ENCODE results near the gene POP4. TPM values are rescaled to one million over a fixed set of nuclear protein-coding genes. Genes with fewer than 3 reads are reported as not detected.

The POP4 gene
- total RNA-seq, 1 donor from 2014 or later, result 48.4 TPM

- no peak overlapping the region for H3K27ac Mint-ChIP-seq
- H3K4me3 Mint-ChIP-seq, result no peak overlapping the region
- H3K9me3 Mint-ChIP-seq, result no peaks in the 10 kb centered on the region
- H3K36me3 Mint-ChIP-seq, result no peaks in the 10 kb centered on the region
- DNase-seq (ENCODE audit: extremely low spot score, unreplicated experiment), result no peak
- no peak for TF ChIP-seq CTCF (conservative IDR thresholded peaks at IDR 0.05)
- peaks cover 5% of the 10 kb centered on the region for H3K4me1 Mint-ChIP-seq (ENCODE audit: unreplicated experiment)
- peaks cover 8% of the 10 kb centered on the region for H3K27me3 Mint-ChIP-seq
These were observed 44.8 kb downstream of the POP4 start for GRCh38 chr19:29650772-29651387.

- H3K27me3 Mint-ChIP-seq, result peaks cover 7% of the 10 kb centered on the region
- H3K4me3 Mint-ChIP-seq, result no peak overlapping the region
- TF ChIP-seq CTCF (conservative IDR thresholded peaks at IDR 0.05), result no peak
- no peak for DNase-seq (ENCODE audit: extremely low spot score, unreplicated experiment)
- H3K36me3 Mint-ChIP-seq, result no peaks in the 10 kb centered on the region
- H3K9me3 Mint-ChIP-seq, result no peaks in the 10 kb centered on the region
- H3K27ac Mint-ChIP-seq, result no peak overlapping the region
- peaks cover 5% of the 10 kb centered on the region for H3K4me1 Mint-ChIP-seq (ENCODE audit: unreplicated experiment)
These were observed 45.7 kb downstream of the POP4 start for GRCh38 chr19:29651622-29652394.

- Mint-ChIP-seq H3K4me1 (ENCODE audit: unreplicated experiment) (peaks cover 5% of the 10 kb centered on the region), H3K27ac (no peak overlapping the region), H3K36me3 (no peaks in the 10 kb centered on the region), H3K9me3 (no peaks in the 10 kb centered on the region), H3K27me3 (peaks cover 7% of the 10 kb centered on the region), H3K4me3 (no peak overlapping the region)
- no peak for DNase-seq (ENCODE audit: extremely low spot score, unreplicated experiment)
- TF ChIP-seq CTCF (conservative IDR thresholded peaks at IDR 0.05), result no peak
These were observed 47.3 kb downstream of the POP4 start for GRCh38 chr19:29653398-29653797.

- DNase-seq (ENCODE audit: extremely low spot score, unreplicated experiment), result no peak
- no peak for TF ChIP-seq CTCF (conservative IDR thresholded peaks at IDR 0.05)
- H3K27ac Mint-ChIP-seq, result no peak overlapping the region
These were observed 49.7 kb downstream of the POP4 start for GRCh38 chr19:29655648-29656335.

GRCh38 chr19:29658221-29658991 is 52.3 kb downstream of the POP4 start:
- no peaks in the 10 kb centered on the region for H3K36me3 Mint-ChIP-seq
- TF ChIP-seq CTCF (conservative IDR thresholded peaks at IDR 0.05), result no peak
- H3K4me1 Mint-ChIP-seq (ENCODE audit: unreplicated experiment), result peaks cover 9% of the 10 kb centered on the region
- peaks cover 4% of the 10 kb centered on the region for H3K27me3 Mint-ChIP-seq
- no peaks in the 10 kb centered on the region for H3K9me3 Mint-ChIP-seq
- no peak overlapping the region for H3K27ac Mint-ChIP-seq
- no peak overlapping the region for H3K4me3 Mint-ChIP-seq
- no peak for DNase-seq (ENCODE audit: extremely low spot score, unreplicated experiment)

More at GRCh38 chr19:29655648-29656335, 49.7 kb downstream of the POP4 start:
- Mint-ChIP-seq H3K27me3 (peaks cover 7% of the 10 kb centered on the region), H3K4me1 (ENCODE audit: unreplicated experiment) (no peaks in the 10 kb centered on the region), H3K36me3 (no peaks in the 10 kb centered on the region), H3K4me3 (no peak overlapping the region), H3K9me3 (no peaks in the 10 kb centered on the region)

Data from type B pancreatic cell (in vitro differentiated cells).